Fibroblast of pulmonary artery (primary cell): ENCODE results near the gene TMEM89.

Experiments used
- DNase-seq: peaks from one replicate; pipeline ENCODE4 v3.0.0-alpha.2; 2010; ENCODE audit warnings: low read depth
- H3K4me3 ChIP-seq: replicated peaks from 2 replicates; pipeline ENCODE4 v1.5.1; 2011; ENCODE audit warnings: low read depth, mild to moderate bottlenecking, control low read depth, low read length, moderate library complexity
- TF ChIP-seq, protein P1 (sequence below): IDR thresholded peaks from 2 replicates; pipeline ENCODE4 v1.5.1; 2011; ENCODE audit warnings: mild to moderate bottlenecking, control low read depth, low read length, inconsistent platforms; ENCODE audit errors: missing control alignments

Gene TMEM89

DNA sequence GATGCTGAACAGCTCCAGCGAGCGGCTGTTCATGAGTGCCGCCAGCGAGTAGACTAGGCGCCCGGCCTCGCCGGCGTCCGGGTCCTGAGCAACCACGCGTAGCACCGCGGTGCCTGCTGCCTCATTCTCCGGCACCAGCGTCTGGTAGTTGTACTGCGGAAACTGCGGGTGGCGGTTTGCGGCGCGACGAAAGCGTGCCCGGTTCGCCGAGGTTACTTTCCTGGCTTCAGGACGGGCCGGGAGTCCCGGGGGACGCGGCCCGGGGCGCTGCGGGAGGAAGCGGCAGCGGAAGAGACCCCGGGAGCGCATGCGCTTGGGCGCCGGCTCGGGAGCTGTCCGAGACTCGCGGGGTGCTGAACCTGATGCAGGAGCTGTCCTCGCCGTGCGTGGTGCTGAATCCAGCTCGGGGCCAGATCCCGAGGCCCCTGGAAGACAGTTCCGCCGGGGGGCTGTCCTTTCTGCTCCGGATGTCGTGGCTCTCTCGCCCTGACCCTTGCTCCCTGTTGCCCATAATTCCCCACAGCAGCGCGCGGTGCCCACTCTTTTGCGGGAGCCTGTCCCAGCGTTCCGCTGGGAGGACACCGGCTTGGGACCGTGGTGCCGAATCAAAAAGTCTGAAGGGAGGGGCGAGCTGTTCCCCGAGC, 40.1 kb upstream of the TMEM89 start:
- DNase-seq = peak; percentile 53
- H3K4me3 ChIP-seq = peak overlapping the region; percentile 52
- TF ChIP-seq, protein P1, sequence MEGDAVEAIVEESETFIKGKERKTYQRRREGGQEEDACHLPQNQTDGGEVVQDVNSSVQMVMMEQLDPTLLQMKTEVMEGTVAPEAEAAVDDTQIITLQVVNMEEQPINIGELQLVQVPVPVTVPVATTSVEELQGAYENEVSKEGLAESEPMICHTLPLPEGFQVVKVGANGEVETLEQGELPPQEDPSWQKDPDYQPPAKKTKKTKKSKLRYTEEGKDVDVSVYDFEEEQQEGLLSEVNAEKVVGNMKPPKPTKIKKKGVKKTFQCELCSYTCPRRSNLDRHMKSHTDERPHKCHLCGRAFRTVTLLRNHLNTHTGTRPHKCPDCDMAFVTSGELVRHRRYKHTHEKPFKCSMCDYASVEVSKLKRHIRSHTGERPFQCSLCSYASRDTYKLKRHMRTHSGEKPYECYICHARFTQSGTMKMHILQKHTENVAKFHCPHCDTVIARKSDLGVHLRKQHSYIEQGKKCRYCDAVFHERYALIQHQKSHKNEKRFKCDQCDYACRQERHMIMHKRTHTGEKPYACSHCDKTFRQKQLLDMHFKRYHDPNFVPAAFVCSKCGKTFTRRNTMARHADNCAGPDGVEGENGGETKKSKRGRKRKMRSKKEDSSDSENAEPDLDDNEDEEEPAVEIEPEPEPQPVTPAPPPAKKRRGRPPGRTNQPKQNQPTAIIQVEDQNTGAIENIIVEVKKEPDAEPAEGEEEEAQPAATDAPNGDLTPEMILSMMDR = no peak

DNA sequence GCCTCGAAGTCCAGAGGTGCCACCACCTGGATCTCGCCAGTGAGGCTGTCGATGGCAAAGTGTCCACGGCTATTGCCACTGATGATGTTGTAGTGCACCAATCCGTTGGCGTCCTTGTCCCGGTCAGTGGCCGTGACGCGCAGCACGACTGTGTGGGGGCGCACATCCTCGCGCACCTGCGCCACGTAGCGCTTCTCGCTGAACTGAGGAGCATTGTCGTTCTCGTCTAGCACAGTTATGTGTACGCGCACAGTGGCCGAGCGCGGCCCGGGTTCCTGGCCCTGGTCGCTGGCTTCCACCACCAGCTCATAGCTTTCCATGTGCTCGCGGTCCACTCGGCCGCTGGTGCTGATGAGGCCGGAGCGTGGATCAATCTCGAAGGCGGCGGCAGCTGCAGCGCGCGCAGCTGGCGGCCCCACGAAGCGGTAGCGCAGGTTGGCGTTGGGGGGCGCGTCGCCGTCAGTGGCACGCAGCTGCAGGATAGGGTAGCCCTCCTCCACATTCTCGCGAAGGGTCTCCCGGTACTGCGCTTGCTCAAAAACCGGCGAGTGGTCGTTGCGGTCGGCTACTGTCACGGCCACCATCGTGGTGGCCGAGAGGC, 39.3 kb upstream of the TMEM89 start:
- no peak for DNase-seq
- TF ChIP-seq, protein P1 = no peak
- no peak overlapping the region for H3K4me3 ChIP-seq

DNA sequence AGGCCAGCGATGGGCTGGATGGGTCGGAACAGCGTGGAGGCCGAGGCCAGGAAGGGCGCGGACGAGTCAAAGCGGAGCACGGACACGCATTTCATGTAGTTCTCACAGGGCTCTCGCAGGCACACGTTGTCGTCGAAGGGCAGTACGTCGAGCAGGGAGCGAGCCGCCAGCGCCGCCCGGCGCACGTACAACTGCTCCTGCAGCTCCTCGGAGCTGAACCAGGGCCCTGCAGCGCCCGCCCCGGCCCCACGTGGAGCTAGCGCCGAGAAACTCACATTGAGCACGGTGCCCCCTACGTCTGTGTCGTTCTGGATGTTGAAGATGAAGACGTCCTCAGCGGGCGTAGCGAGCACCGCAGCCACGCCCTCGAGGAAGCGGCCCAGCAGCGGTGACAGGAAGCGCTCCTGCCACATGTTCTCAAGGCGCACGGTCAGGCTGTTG, 35.3 kb upstream of the TMEM89 start:
- TF ChIP-seq, protein P1 = no peak
- H3K4me3 ChIP-seq = peak overlapping the region; percentile 46
- DNase-seq = no peak

DNA sequence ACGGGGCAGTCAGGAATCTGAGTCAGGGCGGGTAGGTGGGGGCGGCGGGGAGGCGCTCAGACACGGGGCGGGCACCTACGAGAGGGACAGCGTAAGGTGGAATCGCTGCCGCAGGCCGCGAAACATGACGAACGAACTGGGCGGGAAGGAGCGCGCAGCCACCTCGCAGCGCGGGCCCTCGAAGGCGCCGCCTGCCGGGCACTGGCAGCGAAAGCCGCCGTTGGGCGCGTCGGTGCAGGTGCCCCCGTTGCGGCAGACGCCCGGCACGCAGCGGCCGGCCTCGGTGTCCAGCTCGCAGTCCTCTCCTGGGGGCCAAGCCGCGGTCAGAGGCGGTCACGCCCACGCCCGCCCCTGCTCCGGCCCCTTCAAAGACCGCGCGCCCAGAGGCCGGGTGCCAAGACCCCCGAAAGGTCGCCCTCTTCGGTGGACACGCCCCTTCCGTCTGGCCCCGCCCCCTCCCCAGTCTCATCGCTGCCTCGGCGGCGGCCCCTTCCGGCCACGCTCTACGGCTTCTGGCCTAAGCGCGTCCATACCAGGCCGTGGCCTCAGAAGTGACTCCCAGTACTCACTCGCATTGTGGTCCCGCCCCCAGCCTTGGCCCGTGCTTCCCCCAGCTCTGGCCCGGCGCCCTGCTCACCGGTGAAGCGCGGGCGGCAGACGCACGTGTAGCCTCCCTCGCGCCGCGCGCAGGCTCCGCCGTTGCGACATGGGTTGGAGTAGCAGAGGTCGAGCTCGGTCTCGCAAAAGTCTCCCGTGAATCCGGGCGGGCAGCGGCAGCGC, 34.7 kb upstream of the TMEM89 start:
- peak; percentile 70 for DNase-seq
- TF ChIP-seq, protein P1 = peak; percentile 12
- H3K4me3 ChIP-seq = peak overlapping the region; percentile 46

DNA sequence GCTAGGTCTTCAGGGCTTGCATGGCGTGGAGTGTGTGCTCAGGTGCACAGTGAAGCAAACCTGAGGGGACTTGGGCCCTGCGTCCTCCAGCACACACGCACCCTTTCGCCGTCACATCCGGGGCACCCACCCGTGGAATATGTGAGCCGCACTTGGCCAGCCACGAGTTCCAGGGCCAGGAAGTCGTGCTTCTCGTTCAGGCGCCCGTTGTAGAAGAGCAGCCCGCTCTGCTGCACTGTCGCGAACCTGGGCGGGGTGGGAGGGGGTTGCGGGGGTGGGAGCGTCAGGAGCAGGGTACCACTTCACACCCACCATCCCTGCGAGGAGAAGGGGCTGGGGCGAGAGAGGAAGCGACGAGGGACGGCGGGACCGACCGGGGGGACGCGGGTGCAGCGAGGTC, 34.0 kb upstream of the TMEM89 start:
- TF ChIP-seq, protein P1 = no peak
- DNase-seq = no peak
- no peak overlapping the region for H3K4me3 ChIP-seq

DNA sequence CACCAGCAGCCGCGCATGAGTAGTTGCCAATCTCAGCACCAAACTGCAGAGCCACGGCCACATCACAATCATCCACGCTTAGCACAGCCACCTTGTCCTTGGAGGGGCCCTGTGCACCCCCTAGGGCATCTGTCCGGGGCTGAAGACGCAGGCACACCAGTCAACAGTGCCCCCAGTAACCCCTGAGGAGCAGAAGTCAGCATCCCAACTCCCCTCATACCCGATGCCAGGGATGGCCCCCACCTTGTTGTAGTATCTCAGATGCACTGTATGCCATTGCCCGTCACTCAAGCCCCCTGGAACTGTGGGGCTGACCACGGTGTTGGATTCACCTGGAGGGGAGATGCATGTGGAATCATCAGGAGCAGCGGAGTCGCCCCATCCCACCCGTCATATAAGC, 33.5 kb upstream of the TMEM89 start:
- H3K4me3 ChIP-seq = no peak overlapping the region
- DNase-seq = no peak
- TF ChIP-seq, protein P1 = no peak
